ENCODE results near the gene ULK1.

The ULK1 gene

DNA sequence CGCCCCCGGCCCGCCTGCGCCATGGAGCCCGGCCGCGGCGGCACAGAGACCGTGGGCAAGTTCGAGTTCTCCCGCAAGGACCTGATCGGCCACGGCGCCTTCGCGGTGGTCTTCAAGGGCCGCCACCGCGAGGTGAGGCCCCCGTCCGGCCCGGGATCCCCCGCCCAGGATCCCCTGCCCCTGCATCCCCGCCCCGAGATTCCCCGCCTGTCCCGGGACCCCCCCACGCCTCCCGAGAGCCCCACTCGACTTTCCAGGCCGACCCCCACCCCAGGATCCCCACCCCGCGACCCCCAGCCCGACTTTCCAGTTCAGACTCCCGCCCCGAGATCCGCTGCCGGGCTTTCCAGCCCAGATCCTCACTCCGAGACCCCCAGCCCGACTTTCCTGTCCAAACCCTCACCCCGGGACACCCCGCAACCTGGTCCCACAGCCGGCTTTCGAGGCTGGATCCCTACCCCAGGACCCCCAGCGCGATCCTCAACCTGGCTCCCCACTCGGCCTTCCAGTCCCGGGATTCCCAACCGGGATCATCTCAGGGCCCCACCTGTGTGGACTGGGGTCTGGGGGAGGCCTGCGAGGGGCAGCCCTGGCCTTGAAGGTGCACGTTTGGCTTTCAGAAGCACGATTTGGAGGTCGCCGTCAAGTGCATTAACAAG is 688 bp downstream of the ULK1 start:
- DNase-seq (ENCODE audit: low read depth): no peak
- TF ChIP-seq, protein P1, sequence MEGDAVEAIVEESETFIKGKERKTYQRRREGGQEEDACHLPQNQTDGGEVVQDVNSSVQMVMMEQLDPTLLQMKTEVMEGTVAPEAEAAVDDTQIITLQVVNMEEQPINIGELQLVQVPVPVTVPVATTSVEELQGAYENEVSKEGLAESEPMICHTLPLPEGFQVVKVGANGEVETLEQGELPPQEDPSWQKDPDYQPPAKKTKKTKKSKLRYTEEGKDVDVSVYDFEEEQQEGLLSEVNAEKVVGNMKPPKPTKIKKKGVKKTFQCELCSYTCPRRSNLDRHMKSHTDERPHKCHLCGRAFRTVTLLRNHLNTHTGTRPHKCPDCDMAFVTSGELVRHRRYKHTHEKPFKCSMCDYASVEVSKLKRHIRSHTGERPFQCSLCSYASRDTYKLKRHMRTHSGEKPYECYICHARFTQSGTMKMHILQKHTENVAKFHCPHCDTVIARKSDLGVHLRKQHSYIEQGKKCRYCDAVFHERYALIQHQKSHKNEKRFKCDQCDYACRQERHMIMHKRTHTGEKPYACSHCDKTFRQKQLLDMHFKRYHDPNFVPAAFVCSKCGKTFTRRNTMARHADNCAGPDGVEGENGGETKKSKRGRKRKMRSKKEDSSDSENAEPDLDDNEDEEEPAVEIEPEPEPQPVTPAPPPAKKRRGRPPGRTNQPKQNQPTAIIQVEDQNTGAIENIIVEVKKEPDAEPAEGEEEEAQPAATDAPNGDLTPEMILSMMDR (IDR thresholded peaks at IDR 0.05; ENCODE audit: low read depth, low read length, missing control alignments): no peak
- in situ Hi-C loops (cut with HindIII; ENCODE audit: low sequenced_read_pairs): no loop called here
- H3K4me3 ChIP-seq (ENCODE audit: low read depth, low read length): peak overlapping the region; percentile 60

DNA sequence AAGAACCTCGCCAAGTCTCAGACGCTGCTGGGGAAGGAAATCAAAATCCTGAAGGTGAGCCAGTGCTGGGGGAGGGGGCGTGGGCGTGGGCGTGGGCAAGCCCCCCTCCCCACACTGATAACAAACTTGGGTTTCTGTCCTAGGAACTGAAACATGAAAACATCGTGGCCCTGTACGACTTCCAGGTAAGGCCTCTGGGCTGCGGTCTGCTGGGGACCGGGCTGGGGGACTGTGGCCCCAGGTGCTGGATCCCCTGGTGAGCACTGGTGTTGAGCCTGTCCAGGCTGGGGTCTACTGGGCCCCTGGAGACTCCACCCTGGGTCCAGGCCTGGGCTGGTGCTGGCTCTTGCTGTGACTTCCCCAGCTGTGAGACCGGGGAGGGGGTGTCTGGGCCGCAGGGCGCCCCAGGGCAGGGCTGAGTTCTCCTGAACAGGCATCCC is 1.2 kb downstream of the ULK1 start:
- in situ Hi-C loops (cut with HindIII; ENCODE audit: low sequenced_read_pairs): no loop called here
- TF ChIP-seq, protein P1 (IDR thresholded peaks at IDR 0.05; ENCODE audit: low read depth, low read length, missing control alignments): no peak
- H3K4me3 ChIP-seq (ENCODE audit: low read depth, low read length): peak overlapping the region; percentile 60
- no peak for DNase-seq (ENCODE audit: low read depth)

DNA sequence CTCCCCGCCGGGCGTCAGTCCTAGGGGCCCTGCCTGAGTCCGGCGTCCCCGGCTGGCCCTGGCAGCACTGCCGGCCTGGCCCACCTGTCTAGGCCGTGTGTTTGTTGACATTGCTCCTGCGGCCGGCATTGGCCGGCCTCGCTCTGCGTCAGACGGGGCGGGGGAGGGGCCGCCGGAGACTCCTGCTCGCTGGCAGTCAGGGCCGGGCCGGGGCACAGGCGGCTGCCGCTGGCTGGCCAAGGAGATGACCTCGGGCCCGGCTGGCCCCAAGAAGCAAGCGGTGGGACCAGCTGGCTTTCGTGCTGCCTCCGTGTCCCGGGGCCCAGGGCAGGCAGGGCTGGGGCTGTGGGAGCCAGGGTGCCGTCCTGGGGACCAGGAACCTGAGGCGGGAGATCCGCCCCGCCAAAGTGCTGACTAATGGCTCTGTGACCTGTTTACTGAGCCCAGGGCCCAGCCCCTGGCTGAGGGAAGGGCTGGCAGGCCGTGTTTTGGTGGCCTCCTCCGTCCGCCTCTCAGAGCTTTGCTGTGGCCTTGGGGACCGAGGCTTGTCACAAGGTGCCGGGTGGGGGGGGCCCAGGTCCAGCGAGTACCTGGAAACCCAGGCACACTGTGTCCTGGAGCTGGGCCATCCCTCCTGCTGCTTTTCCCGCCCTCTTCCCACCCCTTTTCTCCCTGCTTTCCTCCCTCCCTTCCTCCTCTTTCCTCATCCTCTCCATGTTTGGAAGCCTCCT is 1.8 kb downstream of the ULK1 start:
- peak overlapping the region; percentile 60 for H3K4me3 ChIP-seq (ENCODE audit: low read depth, low read length)
- TF ChIP-seq, protein P1 (IDR thresholded peaks at IDR 0.05; ENCODE audit: low read depth, low read length, missing control alignments): no peak
- DNase-seq (ENCODE audit: low read depth): peak; percentile 64
- in situ Hi-C loops (cut with HindIII; ENCODE audit: low sequenced_read_pairs): no loop called here

DNA sequence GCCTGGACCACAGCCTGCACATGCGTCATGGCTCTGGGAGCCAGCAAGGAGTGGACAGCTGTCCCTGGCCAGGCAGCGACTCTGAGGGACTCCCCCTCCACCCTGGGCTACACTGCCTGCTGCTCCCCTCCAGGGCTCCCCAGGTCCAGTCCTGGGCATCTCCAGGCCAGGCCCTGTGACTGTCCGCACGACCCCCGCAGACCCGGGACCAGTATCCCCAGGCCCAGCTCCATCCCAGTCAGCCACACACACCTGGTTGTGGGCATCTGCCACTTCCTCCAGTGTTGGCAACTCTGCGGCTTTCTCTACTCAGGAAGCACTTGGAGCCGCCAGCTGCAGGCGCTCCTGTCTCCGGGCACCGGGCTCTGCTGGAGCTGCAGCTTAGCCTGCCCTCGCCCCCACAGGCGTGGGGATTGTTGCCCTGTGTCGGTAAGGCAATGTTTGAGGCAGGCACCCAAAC is 2.4 kb downstream of the ULK1 start:
- H3K4me3 ChIP-seq (ENCODE audit: low read depth, low read length): peak overlapping the region; percentile 60
- in situ Hi-C loops (cut with HindIII; ENCODE audit: low sequenced_read_pairs): no loop called here
- TF ChIP-seq, protein P1 (IDR thresholded peaks at IDR 0.05; ENCODE audit: low read depth, low read length, missing control alignments): no peak
- DNase-seq (ENCODE audit: low read depth): no peak

DNA sequence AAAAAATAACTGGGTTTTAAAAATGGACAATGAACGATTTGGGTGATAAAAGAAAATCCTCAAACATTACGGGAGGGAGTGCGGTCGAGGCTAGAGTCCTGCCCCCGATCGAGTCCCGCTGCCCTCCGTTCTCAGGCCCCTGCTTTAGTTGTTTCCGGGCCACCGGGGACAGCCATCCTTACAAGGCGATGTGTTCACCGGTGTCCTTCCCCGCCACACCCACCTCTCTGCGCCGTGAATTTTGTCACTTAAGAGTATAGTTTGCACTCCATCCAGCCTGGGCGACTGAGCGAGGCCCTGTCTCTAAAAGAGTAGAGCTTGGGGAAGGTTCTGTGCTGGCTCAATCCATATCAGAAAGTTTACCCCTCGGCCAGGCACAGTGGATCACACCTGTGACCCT is 2.9 kb downstream of the ULK1 start:
- H3K4me3 ChIP-seq (ENCODE audit: low read depth, low read length): no peak overlapping the region
- no peak for DNase-seq (ENCODE audit: low read depth)
- TF ChIP-seq, protein P1 (IDR thresholded peaks at IDR 0.05; ENCODE audit: low read depth, low read length, missing control alignments): no peak
- in situ Hi-C loops (cut with HindIII; ENCODE audit: low sequenced_read_pairs): no loop called here

DNA sequence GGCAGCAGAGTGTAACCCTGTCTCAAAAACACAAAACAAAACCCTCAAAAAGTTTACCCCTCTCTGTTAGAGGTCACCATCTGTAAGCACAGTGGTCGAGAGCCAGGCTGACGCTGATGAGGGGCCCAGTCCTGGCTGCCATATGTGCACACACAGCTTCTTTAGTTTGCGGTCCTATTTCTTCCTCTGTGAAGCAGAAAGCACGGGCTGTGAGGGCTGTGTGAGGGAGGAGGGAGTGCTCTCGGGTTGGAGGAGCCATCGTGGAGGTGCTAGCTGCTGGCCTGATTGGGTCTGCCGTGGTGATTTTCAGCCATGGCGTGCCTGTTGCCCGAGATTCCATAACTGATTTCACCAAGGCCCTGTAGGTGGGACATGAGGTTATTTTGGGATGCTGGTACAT is 3.5 kb downstream of the ULK1 start:
- in situ Hi-C loops (cut with HindIII; ENCODE audit: low sequenced_read_pairs): no loop called here
- H3K4me3 ChIP-seq (ENCODE audit: low read depth, low read length): no peak overlapping the region
- DNase-seq (ENCODE audit: low read depth): no peak
- TF ChIP-seq, protein P1 (IDR thresholded peaks at IDR 0.05; ENCODE audit: low read depth, low read length, missing control alignments): no peak
